Measurements from ENCODE around the gene ADSS2.
"Not testable (repeated sequence)": the region's sequence is repeated elsewhere in the genome, so short reads cannot be mapped to it uniquely, and the experiment has no call there.

The ADSS2 gene

GRCh38 chr1:244451539-244451950 lies at the start of gene ADSS2:
TSS of gene ADSS2 (minus strand) at chr1:244451909. CDS start at chr1:244451817, 92 bp downstream.
- in situ Hi-C loops (cut with MboI; ENCODE audit: low sequenced_read_pairs), result no loop called here

- in situ Hi-C loops (cut with MboI; ENCODE audit: low sequenced_read_pairs), result not testable (repeated sequence)
Measured at GRCh38 chr1:244500515-244500914, 48.8 kb upstream of the ADSS2 start.

DNA sequence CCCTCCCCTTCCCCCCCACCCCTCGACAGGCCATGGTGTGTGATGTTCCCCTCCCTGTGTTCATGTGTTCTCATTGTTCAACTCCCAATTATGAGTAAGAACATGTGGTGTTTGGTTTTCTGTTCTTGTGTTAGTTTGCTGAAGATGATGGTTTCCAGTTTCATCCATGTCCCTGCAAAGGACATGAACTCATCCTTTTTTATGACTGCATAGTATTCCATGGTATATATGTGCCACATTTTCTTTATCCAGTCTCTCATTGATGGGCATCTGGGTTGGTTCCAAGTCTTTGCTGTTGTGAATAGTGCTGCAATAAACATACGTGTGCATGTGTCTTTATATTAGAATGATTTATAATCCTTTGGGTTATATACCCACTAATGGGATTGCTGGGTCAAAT lies 47.8 kb upstream of the ADSS2 start:
- in situ Hi-C loops (cut with MboI; ENCODE audit: low sequenced_read_pairs), result not testable (repeated sequence)

DNA sequence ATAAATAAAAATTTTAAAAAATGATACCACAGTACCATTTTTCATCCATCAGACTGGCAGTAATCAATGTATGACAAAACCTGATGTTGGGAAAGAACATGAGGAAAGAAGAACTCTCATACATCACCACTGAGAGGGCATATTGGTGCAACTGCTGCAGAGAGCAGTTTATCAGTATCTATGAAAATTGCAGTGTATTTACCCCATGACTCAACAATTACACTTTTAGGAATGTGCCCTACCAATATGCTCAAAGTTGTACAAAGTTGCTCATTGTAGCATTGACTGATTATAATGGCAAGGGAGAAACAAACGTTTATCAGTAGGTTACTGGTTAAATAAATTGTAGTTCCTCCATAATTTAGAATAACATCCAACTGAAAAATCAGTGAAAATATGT lies 46.1 kb upstream of the ADSS2 start:
- in situ Hi-C loops (cut with MboI; ENCODE audit: low sequenced_read_pairs), result no loop called here

- in situ Hi-C loops (cut with MboI; ENCODE audit: low sequenced_read_pairs), result no loop called here
Measured at GRCh38 chr1:244496186-244496585, 44.5 kb upstream of the ADSS2 start.

- in situ Hi-C loops (cut with MboI; ENCODE audit: low sequenced_read_pairs), result no loop called here
Measured at GRCh38 chr1:244494653-244495052, 42.9 kb upstream of the ADSS2 start.

DNA sequence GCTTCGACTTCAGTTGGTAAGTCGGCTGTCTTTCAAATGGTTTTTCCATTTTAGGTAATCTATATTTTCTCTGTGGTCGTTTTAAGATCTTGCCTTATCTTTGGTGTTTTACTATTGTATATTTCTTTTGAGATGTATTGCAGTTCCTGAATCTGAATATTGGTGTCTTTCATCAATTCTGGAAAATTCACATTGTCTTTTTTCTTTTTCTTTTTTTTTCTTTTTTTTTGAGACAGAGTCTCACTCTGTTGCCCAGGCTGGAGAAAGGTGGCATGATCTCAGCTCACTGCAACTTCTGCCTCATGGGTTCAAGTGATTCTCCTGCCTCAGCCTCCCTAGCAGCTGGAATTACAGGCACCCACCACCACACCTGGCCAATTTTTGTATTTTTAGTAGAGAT lies 33.3 kb upstream of the ADSS2 start:
- in situ Hi-C loops (cut with MboI; ENCODE audit: low sequenced_read_pairs), result not testable (repeated sequence)

DNA sequence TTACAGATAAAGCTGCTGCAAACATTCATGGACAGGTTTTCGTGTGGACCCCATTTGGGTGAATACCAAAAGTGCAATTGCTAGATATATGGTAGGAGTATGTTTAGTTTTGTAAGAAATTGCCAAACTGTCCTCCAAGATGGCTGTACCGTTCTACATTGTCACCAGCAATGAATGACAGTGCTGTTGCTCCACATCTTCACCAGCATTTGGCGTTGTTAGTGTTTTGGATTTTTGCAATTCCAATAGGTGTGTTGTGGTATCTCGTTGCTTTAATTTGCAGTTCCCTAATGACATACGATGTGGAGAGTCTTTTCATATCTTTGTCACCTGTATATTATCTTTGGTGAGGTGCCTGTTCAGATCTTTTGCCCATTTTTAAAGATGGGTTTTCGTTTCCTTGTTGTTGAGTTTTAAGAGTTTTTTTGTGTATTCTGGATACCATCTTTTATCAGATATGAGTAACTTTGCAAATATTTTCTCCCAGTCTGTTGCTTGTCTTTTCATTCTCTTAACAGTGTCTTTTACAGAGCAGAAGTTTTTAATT lies 21.4 kb upstream of the ADSS2 start:
- in situ Hi-C loops (cut with MboI; ENCODE audit: low sequenced_read_pairs), result no loop called here

DNA sequence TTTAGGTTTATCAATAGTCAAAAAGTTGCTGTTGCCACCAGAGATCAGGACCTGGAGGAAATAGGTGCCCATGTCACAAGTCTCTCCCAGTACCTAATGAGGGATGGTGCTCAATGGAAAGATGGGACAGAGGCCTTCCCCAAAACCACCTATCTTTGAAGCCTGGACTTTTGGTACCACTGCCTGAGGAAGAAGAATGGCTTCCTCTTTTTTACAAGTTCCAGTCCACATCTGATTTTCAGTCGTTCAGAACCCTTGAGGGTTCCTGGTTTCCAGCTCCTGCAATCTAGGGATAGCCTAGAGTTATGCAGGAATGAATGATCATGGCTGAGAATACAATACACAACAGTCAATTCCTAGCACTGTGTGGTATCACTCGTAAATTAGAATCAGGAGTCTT lies 15.0 kb upstream of the ADSS2 start:
- in situ Hi-C loops (cut with MboI; ENCODE audit: low sequenced_read_pairs), result no loop called here

DNA sequence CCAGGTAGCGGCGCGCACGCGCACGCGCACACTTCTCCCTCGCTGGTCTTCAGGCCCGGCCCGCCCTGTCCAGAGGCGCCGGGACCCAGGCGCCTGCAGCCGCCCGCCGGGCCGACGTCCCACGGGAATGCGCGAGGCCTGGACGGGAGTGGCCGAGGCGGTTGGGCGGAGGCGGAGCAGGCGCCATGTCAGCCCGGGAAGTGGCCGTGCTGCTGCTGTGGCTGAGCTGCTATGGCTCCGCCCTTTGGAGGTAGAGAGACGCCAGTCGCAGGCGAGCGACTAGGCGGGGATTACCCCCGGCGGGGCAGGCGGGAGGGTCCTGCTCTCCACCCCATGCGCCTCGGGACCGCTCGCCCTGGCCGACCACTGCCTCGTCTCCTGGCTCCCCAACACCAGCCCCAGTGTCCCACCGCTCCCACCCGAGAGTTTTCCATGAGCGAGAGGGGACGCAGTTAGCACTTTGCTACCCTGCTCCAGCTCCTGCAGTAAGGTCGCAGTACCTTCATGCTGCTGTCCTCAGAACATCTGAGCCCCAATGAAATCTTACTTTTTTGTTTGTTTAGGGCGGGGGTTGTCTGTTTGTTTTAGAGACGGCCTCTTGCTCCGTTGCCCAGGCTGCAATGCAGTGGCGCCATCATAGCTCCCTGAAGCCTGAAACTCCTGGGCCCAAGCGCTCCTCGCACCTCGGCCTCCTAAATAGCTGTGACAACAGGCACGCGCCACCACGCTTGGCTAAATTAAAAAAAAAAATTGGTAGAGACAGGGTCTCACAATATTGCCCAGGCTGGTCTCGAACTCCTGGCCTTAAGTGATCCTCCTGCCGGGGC lies 9.7 kb upstream of the ADSS2 start, which contains the start of gene CATSPERE:
Gene CATSPERE (plus strand): TSS at position 29 of the 827 bp plus-strand sequence. CDS start 157 bp downstream, at position 186.
- in situ Hi-C loops (cut with MboI; ENCODE audit: low sequenced_read_pairs), result no loop called here

- in situ Hi-C loops (cut with MboI; ENCODE audit: low sequenced_read_pairs), result no loop called here
Measured at GRCh38 chr1:244460197-244460596, 8.5 kb upstream of the ADSS2 start.

- in situ Hi-C loops (cut with MboI; ENCODE audit: low sequenced_read_pairs), result no loop called here
Measured at GRCh38 chr1:244458781-244459180, 7.1 kb upstream of the ADSS2 start.

GRCh38 chr1:244456586-244456985 lies 4.9 kb upstream of the ADSS2 start:
- in situ Hi-C loops (cut with MboI; ENCODE audit: low sequenced_read_pairs), result no loop called here

DNA sequence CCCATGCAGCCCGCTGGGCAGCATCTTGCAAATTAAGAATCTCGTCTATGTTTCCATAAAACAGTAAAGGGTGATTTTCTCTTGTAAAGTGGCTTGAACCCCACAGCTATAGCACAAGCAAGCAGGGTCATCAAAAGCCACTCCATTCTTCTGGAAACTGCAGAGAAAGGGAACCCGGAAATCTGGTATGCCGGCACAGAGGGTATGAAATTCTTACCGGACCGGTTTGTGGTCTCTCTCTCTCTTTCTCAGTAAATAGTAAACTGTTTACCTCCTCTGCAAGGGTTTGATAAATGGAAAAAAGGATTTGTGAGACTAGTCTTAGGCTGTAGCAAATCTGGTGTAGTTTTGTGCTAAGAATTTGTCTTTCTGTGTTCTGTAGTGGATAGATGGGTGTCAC lies 2.7 kb upstream of the ADSS2 start:
- in situ Hi-C loops (cut with MboI; ENCODE audit: low sequenced_read_pairs), result no loop called here

- in situ Hi-C loops (cut with MboI; ENCODE audit: low sequenced_read_pairs), result no loop called here
Measured at GRCh38 chr1:244451951-244452795, 464 bp upstream of the ADSS2 start.

DNA sequence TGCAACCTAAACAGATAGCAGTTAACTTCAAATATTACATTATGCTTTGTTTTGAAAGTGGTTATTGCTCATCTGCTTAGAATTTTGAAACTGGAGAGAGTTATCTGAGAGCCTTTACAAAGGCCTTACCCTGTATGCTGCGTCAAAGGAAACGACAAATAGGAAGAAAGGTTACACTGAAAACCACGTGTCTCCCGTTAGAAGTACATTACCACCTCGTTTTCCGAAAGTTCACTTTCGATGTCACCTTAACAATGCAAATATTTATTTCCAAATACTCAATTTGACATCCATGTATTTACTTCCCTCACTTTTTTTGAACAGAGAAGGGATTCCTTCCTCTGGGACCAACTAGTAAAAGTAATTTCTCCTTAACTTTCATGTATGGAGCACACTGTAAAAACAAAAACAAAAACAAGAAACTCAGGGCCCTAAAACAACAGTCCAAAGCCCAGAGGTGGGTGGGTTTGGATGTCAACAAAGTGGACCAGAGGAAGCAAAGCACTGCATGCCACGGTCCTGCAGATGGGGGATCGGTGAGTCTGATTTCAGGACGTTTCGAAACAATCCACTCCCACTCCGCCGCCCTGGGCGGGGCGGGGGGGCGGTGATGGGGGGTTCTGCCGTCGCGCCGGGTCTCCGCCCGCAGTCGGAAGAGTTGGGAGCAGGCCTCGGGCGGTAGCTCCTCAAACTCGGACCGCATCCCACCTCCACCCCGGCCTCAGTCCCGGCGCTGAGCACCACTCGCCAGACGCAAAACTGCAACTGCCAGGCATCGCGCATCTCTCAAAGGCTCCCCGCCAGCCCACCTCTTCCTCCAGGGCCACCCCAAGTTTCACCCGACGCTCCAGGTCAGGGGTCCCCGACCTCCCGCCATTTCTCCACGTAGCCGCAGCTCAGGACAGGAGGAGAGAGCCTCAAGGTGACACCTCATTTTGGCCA lies 841 bp downstream of the ADSS2 start:
- in situ Hi-C loops (cut with MboI; ENCODE audit: low sequenced_read_pairs), result no loop called here

GRCh38 chr1:244449936-244450508 lies 1.7 kb downstream of the ADSS2 start:
- in situ Hi-C loops (cut with MboI; ENCODE audit: low sequenced_read_pairs), result no loop called here

GRCh38 chr1:244448279-244449036 lies 3.3 kb downstream of the ADSS2 start:
- in situ Hi-C loops (cut with MboI; ENCODE audit: low sequenced_read_pairs), result no loop called here

GRCh38 chr1:244447552-244447951 lies 4.2 kb downstream of the ADSS2 start:
- in situ Hi-C loops (cut with MboI; ENCODE audit: low sequenced_read_pairs), result no loop called here
